Spleen (tissue), 11 donors: ENCODE data around the gene C5. TPM values are rescaled to one million over a fixed set of nuclear protein-coding genes. Genes with fewer than 3 reads are reported as not detected.

ENCODE experiments used
- DNase-seq: peaks from one replicate; pipeline ENCODE4 v3.0.0-alpha.2; 2020
- H3K27ac ChIP-seq, 8 donors: fragments of 200-600 bp; sonication (generic) in 7 of 8; 1 replicate in 4 of 8; 2 replicates in 4 of 8; pipeline versions ENCODE4 v1.5.0 to v1.8.0; 2016 to 2021; ENCODE audit warnings: inconsistent platforms in 4 of 8, mild to moderate bottlenecking in 4 of 8, moderate library complexity in 1 of 8
- H3K27me3 ChIP-seq, 7 donors: fragments of 200-600 bp; sonication (generic) in 6 of 7; replicated peaks in 1 of 7; 1 replicate in 4 of 7; 2 replicates in 3 of 7; pipeline versions ENCODE4 v1.5.0 to v1.8.0; 2016 to 2021; ENCODE audit warnings: inconsistent platforms in 3 of 7, mild to moderate bottlenecking in 1 of 7
- H3K36me3 ChIP-seq, 6 donors: fragments of 200-600 bp; sonication (generic) in 5 of 6; 1 replicate in 4 of 6; 2 replicates in 2 of 6; pipeline versions ENCODE4 v1.5.0 to v1.8.0; 2016 to 2021; ENCODE audit warnings: inconsistent platforms in 2 of 6
- H3K4me1 ChIP-seq, 6 donors: fragments of 200-600 bp; sonication (generic) in 5 of 6; 1 replicate in 3 of 6; 2 replicates in 3 of 6; pipeline versions ENCODE4 v1.5.0 to v1.8.0; 2016 to 2021; ENCODE audit warnings: inconsistent platforms in 3 of 6
- H3K4me3 ChIP-seq, 8 donors: fragments of 200-600 bp; sonication (generic) in 7 of 8; 1 replicate in 4 of 8; 2 replicates in 4 of 8; pipeline versions ENCODE4 v1.5.0 to v1.8.0; 2016 to 2021; ENCODE audit warnings: inconsistent platforms in 4 of 8, mild to moderate bottlenecking in 4 of 8, moderate library complexity in 2 of 8
- H3K9me3 ChIP-seq, 8 donors: fragments of 200-600 bp; sonication (generic) in 7 of 8; 1 replicate in 4 of 8; 2 replicates in 4 of 8; pipeline versions ENCODE4 v1.5.0 to v1.8.0; 2016 to 2021; ENCODE audit warnings: inconsistent platforms in 4 of 8
- POLR2A ChIP-seq, 3 donors: fragments of 450-650 bp; IDR thresholded peaks; one replicate each; pipeline ENCODE4 v1.5.1; 2017; ENCODE audit warnings: antibody characterized with exemption in 3 of 3, mild to moderate bottlenecking in 1 of 3
- POLR2AphosphoS5 ChIP-seq, 3 donors: sonication (generic); formaldehyde crosslinking; IDR thresholded peaks; one replicate each; pipeline ENCODE4 v1.5.1; 2017; ENCODE audit warnings: antibody characterized with exemption in 3 of 3
- WGBS, 5 donors: extraction: QIAGEN DNeasy Blood & Tissue Kit in 3 of 5; methylation state at CpG; one replicate each; pipeline versions ENCODE4 v1.1.5 to v1.1.7; 2013 to 2018; 5-methylcytosine and 5-hydroxymethylcytosine counted together
- intact Hi-C: fragments of 100-400 bp; cut with DNase I; formaldehyde crosslinking; loops from one replicate; pipeline ENCODE4 v1.15.0; 2023; ENCODE audit warnings: low total_unique reads
- polyA plus RNA-seq, 3 donors: library from polyadenylated mRNA; stranded (reverse); fragments of 200-250 nt; gene quantifications; one replicate each; pipeline ENCODE4 v1.2.1, GENCODE V29; 2013
- total RNA-seq, 7 donors: library from RNA; depleted of rRNA in 3 of 7; stranded (reverse); fragments of >200 nt in 3 of 7; fragmentation: NEBNext Ultra II Directional in 4 of 7; extraction: Animal tissue kit (Norgen Biotek cat#: 25700) in 4 of 7; gene quantifications; one replicate each; pipeline versions ENCODE4 v1.1.0 to v1.2.1, GENCODE V29; 2016 to 2021
- TF ChIP-seq, protein P1 (sequence below), 11 experiments: fragments of 200-600 bp in 7 of 11; fragments of 450-650 bp in 4 of 11; sonication (generic) in 4 of 11; IDR thresholded peaks in 8 of 11; conservative IDR thresholded peaks in 3 of 11; 1 replicate in 7 of 11; 2 replicates in 4 of 11; pipeline versions ENCODE4 v1.4.0 to v1.8.0; 2016 to 2021; ENCODE audit warnings: antibody characterized with exemption in 11 of 11, inconsistent platforms in 4 of 11, mild to moderate bottlenecking in 1 of 11
- donor health status: healthy with polysubstance abuse.
- donor health status: DM: no; HTN: no; CAD: no; lungs with moderate emphysema.
- donor health status: DM: no; HTN: no; CAD: no.
- donor health status: Bipolar disorder and iron deficiency.
- donor health status: healthy.
- donor health status: DM: no; HTN: no; CAD: no.
- donor health status: DM: yes; HTN: yes; CAD: no.

C5 gene
- total and polyA plus RNA-seq, 10 donors: 1.2 to 10.4 (median 2.9) TPM

DNA sequence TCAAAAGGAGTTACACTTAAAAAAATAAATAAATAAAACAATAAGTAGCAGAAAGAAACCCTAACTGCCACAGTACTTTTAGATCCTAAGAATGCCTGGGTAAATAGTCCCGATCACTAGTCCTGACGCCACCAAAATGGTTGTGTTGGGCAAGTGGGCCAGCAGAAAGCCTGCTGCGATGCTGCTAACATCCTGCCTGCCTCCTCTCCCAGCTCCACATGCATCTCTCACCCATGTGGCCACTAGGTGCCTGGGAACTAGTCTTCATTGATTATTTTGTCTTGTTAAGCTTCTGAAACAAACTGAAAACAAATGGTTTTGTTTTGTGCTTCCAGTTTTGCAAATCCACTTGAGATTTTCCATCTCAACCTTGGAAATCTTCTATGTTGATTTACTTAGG is 69.1 kb downstream of the C5 start:
- Histone ChIP-seq H3K36me3 (no peaks in the 10 kb centered on the region), H3K27ac (no peak overlapping the region), H3K9me3 (no peaks in the 10 kb centered on the region), H3K27me3 (no peaks in the 10 kb centered on the region), H3K4me3 (no peak overlapping the region), H3K4me1 (peaks cover 0 to 4% (median 2%) of the 10 kb centered on the region in 6 donors)
- no peak for DNase-seq
- TF ChIP-seq POLR2A (IDR thresholded peaks at IDR 0.05) (no peak), POLR2AphosphoS5 (IDR thresholded peaks at IDR 0.05) (no peak)
- TF ChIP-seq, protein P1, sequence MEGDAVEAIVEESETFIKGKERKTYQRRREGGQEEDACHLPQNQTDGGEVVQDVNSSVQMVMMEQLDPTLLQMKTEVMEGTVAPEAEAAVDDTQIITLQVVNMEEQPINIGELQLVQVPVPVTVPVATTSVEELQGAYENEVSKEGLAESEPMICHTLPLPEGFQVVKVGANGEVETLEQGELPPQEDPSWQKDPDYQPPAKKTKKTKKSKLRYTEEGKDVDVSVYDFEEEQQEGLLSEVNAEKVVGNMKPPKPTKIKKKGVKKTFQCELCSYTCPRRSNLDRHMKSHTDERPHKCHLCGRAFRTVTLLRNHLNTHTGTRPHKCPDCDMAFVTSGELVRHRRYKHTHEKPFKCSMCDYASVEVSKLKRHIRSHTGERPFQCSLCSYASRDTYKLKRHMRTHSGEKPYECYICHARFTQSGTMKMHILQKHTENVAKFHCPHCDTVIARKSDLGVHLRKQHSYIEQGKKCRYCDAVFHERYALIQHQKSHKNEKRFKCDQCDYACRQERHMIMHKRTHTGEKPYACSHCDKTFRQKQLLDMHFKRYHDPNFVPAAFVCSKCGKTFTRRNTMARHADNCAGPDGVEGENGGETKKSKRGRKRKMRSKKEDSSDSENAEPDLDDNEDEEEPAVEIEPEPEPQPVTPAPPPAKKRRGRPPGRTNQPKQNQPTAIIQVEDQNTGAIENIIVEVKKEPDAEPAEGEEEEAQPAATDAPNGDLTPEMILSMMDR (IDR thresholded peaks at IDR 0.05 in 8 of 11, conservative IDR thresholded peaks at IDR 0.05 in 3 of 11): no peak
- intact Hi-C loops: no loop called here
- 89 to 98% (median 96%) methylated on average over 3 of the region's 3 CpGs for WGBS, 5 donors

DNA sequence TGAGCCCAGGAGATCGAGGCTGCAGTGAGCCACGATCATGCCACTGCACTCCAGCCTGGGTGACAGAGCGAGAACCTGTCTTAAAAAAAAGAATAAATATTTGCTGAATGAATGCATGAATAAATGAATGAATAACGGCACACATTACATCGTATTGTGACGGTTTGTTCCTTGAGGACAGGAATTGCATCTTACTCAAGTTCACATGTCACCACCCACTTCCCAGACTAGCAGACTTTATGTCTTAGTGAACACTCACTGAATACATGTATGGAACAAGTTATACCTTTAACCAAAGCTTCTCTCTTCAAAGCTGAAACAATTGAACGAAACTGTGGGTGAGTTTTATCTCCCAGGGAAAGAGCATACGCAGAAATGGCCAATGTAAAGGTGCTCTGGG is 70.3 kb downstream of the C5 start:
- Histone ChIP-seq H3K27ac (no peak overlapping the region), H3K36me3 (no peaks in the 10 kb centered on the region), H3K9me3 (no peaks in the 10 kb centered on the region), H3K4me1 (peaks cover 0 to 9% (median 2%) of the 10 kb centered on the region in 6 donors), H3K27me3 (no peaks in the 10 kb centered on the region), H3K4me3 (no peak overlapping the region)
- no peak for DNase-seq
- no peak for TF ChIP-seq POLR2AphosphoS5 (IDR thresholded peaks at IDR 0.05)
- TF ChIP-seq, protein P1 (IDR thresholded peaks at IDR 0.05 in 8 of 11, conservative IDR thresholded peaks at IDR 0.05 in 3 of 11): no peak
- TF ChIP-seq POLR2A (IDR thresholded peaks at IDR 0.05): no peak
- intact Hi-C loops: no loop called here
- WGBS, 5 donors: 91 to 95% (median 94%) methylated on average over 8 of the region's 8 CpGs

DNA sequence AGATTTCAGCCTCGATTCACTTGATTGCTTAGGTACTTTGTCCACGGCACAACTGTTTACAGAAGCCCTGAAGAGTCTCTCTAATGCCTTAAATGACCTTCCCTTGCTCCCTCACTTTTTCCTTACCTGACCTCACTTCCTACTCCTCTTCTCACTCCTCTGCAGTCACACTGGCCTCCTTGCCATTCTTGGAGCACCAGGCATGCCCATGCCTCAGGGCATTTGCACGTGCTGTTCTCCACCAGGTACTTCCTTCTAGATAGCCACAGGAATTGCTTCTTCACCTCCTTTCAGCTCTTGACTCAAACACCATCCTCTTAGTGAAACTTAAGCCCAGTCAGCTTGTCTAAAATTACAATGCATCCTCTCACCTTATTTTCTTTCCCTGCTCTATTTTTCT is 71.1 kb downstream of the C5 start:
- H3K4me1 ChIP-seq: peaks cover 0 to 12% (median 2%) of the 10 kb centered on the region in 6 donors
- H3K27me3 ChIP-seq: no peaks in the 10 kb centered on the region
- no peaks in the 10 kb centered on the region for H3K36me3 ChIP-seq
- no peak overlapping the region for H3K27ac ChIP-seq
- intact Hi-C loops: no loop called here
- H3K9me3 ChIP-seq: no peaks in the 10 kb centered on the region
- TF ChIP-seq POLR2A (IDR thresholded peaks at IDR 0.05) (no peak), POLR2AphosphoS5 (IDR thresholded peaks at IDR 0.05) (no peak)
- TF ChIP-seq, protein P1 (IDR thresholded peaks at IDR 0.05 in 8 of 11, conservative IDR thresholded peaks at IDR 0.05 in 3 of 11): no peak
- no peak overlapping the region for H3K4me3 ChIP-seq
- DNase-seq: no peak
- 82 to 90% (median 86%) methylated on average over 3 of the region's 3 CpGs for WGBS, 5 donors

DNA sequence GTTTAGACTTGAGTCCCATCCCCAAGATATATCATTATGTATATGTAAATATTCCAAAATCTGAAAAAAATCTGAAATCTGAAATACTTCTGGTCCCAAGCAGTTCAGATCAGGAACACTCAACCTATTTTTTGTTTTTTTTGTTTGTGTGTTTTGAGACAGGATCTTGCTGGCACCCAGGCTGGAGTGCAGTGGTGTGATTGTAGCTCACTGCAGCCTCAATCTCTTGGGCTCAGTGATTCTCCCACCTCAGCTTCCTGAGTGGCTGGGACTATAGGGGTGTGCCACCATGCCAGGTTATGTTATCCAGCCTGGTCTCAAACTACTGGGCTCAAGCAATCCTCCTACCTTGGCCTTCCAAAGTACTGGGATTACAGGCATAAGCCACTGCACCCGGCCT is 72.8 kb downstream of the C5 start:
- H3K36me3 ChIP-seq: no peaks in the 10 kb centered on the region
- H3K4me1 ChIP-seq: peaks cover 0 to 12% (median 2%) of the 10 kb centered on the region in 6 donors
- no peak for TF ChIP-seq POLR2A (IDR thresholded peaks at IDR 0.05)
- no peak for DNase-seq
- intact Hi-C loops: no loop called here
- WGBS, 5 donors: 0 to 54% (median 0%) methylated on average over 1 of the region's 1 CpG
- no peaks in the 10 kb centered on the region for H3K9me3 ChIP-seq
- H3K27me3 ChIP-seq: no peaks in the 10 kb centered on the region
- no peak overlapping the region for H3K4me3 ChIP-seq
- H3K27ac ChIP-seq: no peak overlapping the region

DNA sequence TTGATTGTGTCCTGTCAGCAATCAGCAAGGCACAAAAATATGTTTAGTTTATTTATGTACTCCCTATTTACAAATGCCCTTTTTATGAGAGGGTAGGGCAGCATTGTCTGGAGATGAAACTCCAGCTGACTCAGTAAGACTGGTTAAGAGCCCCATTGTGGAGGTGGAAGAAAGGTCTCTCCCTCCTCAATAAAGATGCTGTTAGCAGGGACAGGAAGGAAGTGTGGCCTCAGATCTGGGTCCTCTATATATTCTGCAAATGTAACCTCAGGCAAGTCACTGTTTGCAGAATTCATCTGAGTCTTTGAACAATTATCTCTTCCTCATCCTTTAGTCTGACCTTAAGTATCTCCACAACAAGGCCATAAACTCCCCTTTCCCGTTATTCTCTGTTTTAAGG is 75.2 kb downstream of the C5 start:
- Histone ChIP-seq H3K27ac (no peak overlapping the region), H3K4me3 (no peak overlapping the region), H3K27me3 (no peaks in the 10 kb centered on the region), H3K4me1 (peaks cover 0 to 7% (median 0%) of the 10 kb centered on the region in 6 donors), H3K9me3 (no peaks in the 10 kb centered on the region), H3K36me3 (no peaks in the 10 kb centered on the region)
- intact Hi-C loops: no loop called here
- WGBS, 5 donors: 15 to 30% (median 23%) methylated on average over 1 of the region's 1 CpG
- DNase-seq: no peak
- no peak for TF ChIP-seq POLR2A (IDR thresholded peaks at IDR 0.05)
- TF ChIP-seq, protein P1 (IDR thresholded peaks at IDR 0.05 in 8 of 11, conservative IDR thresholded peaks at IDR 0.05 in 3 of 11): no peak
- no peak for TF ChIP-seq POLR2AphosphoS5 (IDR thresholded peaks at IDR 0.05)
